ENCODE results near the gene ADPRS. TPM values are rescaled to one million over a fixed set of nuclear protein-coding genes. Genes with fewer than 3 reads are reported as not detected.

Gene ADPRS
- total and polyA plus RNA-seq, 7 donors, result 21.6 to 49.6 (median 30.0) TPM

DNA sequence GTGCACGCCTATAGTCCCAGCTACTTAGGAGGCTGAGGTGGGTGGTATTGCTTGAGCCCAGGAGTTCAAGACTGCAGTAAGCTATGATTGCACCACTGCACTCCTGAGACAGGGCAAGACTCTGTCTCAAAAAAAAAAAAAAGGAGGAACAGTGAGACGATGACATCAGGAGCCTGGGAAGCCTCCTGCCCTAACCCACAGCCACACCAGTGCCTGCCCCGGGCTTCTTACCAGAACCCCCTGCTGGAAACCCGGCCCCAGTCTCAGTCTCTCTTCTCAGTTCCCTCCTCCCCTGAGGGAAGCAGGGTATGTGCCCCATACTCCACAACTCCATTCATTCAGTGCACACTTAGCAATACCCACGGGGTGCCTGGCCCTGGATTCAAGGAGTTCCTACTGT lies 27.2 kb downstream of the ADPRS start:
- no peaks in the 10 kb centered on the region for H3K27me3 ChIP-seq
- WGBS, 2 donors, result 72% methylated on average over 5 of the region's 5 CpGs
- H3K9me3 ChIP-seq, result no peaks in the 10 kb centered on the region
- intact Hi-C loops (cut with DNase I), result no loop called here
- TF ChIP-seq EP300 (IDR thresholded peaks at IDR 0.05) (no peak), POLR2AphosphoS5 (IDR thresholded peaks at IDR 0.05) (no peak), POLR2A (IDR thresholded peaks at IDR 0.05) (no peak)
- TF ChIP-seq, protein P1, sequence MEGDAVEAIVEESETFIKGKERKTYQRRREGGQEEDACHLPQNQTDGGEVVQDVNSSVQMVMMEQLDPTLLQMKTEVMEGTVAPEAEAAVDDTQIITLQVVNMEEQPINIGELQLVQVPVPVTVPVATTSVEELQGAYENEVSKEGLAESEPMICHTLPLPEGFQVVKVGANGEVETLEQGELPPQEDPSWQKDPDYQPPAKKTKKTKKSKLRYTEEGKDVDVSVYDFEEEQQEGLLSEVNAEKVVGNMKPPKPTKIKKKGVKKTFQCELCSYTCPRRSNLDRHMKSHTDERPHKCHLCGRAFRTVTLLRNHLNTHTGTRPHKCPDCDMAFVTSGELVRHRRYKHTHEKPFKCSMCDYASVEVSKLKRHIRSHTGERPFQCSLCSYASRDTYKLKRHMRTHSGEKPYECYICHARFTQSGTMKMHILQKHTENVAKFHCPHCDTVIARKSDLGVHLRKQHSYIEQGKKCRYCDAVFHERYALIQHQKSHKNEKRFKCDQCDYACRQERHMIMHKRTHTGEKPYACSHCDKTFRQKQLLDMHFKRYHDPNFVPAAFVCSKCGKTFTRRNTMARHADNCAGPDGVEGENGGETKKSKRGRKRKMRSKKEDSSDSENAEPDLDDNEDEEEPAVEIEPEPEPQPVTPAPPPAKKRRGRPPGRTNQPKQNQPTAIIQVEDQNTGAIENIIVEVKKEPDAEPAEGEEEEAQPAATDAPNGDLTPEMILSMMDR (IDR thresholded peaks at IDR 0.05), result no peak
- H3K4me3 ChIP-seq, result no peak overlapping the region
- H3K4me1 ChIP-seq, result peaks cover 0 to 39% (median 23%) of the 10 kb centered on the region in 4 donors
- H3K36me3 ChIP-seq, result no peaks in the 10 kb centered on the region
- H3K27ac ChIP-seq, result peak overlapping the region; percentile 69 to 86 (median 76)
- no peak for DNase-seq

DNA sequence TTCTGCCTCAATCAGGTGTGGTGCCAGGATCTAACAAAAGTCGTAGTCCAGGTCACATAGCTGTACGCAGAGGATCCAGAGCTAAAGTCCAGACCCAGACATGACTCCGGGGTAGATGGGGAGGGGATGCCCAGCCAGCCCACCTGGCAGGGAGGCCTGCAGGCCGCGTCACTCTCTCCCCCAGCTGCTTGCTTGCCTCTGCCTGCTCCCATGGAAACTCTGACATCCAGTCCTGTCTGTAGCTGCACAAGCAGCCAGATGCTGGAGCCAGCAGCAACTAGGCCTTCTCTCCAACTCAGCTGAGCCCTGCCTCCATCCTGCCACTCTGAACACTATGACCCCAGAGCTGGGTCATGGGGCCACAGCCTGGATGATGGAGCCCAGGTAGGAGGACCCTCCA lies 28.2 kb downstream of the ADPRS start:
- Histone ChIP-seq H3K27ac (peak overlapping the region in 2 of 4 donors; percentile 72 to 86), H3K9me3 (no peaks in the 10 kb centered on the region), H3K4me1 (peaks cover 0 to 39% (median 23%) of the 10 kb centered on the region in 4 donors), H3K4me3 (no peak overlapping the region), H3K27me3 (no peaks in the 10 kb centered on the region), H3K36me3 (no peaks in the 10 kb centered on the region)
- intact Hi-C loops (cut with DNase I), result no loop called here
- TF ChIP-seq EP300 (IDR thresholded peaks at IDR 0.05), result no peak
- TF ChIP-seq POLR2A (IDR thresholded peaks at IDR 0.05), result no peak
- no peak for TF ChIP-seq POLR2AphosphoS5 (IDR thresholded peaks at IDR 0.05)
- TF ChIP-seq, protein P1 (IDR thresholded peaks at IDR 0.05), result no peak
- WGBS, 2 donors, result 87 to 92% methylated on average over 5 of the region's 5 CpGs
- DNase-seq, result no peak

DNA sequence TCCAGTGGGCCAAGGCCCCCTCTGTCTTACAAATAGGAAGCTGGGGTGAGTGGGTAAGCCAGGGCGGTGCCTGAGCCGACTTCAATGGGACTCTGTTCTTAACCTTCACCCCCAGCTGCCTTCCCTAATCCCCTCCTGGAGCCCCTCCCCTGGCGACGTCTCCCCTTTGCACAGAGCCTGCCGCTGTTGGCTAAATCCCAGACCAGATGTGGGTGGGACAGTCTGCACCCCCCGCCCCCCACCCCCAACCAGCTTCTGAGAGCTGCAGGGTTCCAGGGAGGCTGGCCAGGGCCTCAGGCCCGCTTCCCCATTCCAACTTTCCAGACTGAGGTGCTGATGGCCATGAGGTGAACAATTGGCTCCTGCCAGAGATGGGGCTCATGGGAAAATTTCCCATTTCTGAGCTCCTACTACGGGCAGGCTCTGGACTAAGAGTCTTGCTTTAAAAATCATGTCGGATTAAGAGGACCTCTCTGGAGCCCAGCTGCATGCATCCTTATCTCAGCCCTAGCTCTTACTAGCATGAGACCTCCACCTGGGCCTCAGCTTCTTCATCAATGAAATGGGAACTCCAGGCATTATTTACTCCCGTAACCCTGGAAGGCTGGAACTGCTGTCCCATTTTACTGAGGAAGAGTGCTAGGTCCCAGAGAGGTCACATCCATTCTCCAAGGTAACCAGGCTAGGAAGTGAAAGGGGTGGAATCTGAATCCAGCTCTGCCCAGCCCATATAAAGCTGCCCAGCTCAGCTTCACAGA lies 29.9 kb downstream of the ADPRS start:
- peaks cover 0 to 40% (median 23%) of the 10 kb centered on the region in 4 donors for H3K4me1 ChIP-seq

DNA sequence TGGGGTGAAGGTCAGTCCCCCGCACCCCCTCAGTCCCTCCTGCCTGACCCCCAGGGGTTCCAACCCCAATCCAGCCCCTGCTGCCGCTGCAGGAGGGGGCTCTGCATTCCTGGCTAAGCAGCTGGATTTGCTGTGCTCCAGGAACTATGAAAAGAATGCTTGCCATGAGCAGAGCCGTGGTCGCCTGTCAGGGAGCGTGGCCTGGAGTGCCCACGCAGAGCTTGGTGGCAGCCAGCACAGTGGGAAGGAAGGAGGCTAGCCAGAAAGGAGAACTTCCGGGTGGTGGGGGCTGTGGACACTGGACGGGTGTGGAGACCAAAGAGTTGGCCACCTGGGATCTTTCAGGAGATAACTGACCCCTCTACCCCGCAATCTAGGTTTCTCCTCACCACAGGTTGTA lies 30.8 kb downstream of the ADPRS start:
- 65 to 68% methylated on average over 9 of the region's 9 CpGs for WGBS, 2 donors
- H3K4me1 ChIP-seq, result peaks cover 0 to 48% (median 27%) of the 10 kb centered on the region in 4 donors
- TF ChIP-seq, protein P1 (IDR thresholded peaks at IDR 0.05), result no peak
- no peak for TF ChIP-seq POLR2AphosphoS5 (IDR thresholded peaks at IDR 0.05)
- TF ChIP-seq EP300 (IDR thresholded peaks at IDR 0.05), result no peak
- no peak for TF ChIP-seq POLR2A (IDR thresholded peaks at IDR 0.05)

More for the DNA sequence above, 29.9 kb downstream of the ADPRS start:
- H3K4me3 ChIP-seq, result no peak overlapping the region
- intact Hi-C loops (cut with DNase I), result no loop called here
- peak overlapping the region in 2 of 4 donors; percentile 48 to 72 for H3K27ac ChIP-seq
- no peak for DNase-seq
- no peaks in the 10 kb centered on the region for H3K9me3 ChIP-seq
- 76 to 79% methylated on average over 10 of the region's 10 CpGs for WGBS, 2 donors
- no peaks in the 10 kb centered on the region for H3K36me3 ChIP-seq
- no peak for TF ChIP-seq POLR2AphosphoS5 (IDR thresholded peaks at IDR 0.05)
- TF ChIP-seq POLR2A (IDR thresholded peaks at IDR 0.05), result no peak
- TF ChIP-seq EP300 (IDR thresholded peaks at IDR 0.05), result no peak
- TF ChIP-seq, protein P1 (IDR thresholded peaks at IDR 0.05), result no peak
- no peaks in the 10 kb centered on the region for H3K27me3 ChIP-seq

More for the DNA sequence above, 30.8 kb downstream of the ADPRS start:
- no peak for DNase-seq
- Histone ChIP-seq H3K27me3 (no peaks in the 10 kb centered on the region), H3K36me3 (no peaks in the 10 kb centered on the region), H3K27ac (peak overlapping the region in 2 of 4 donors; percentile 48 to 72), H3K9me3 (no peaks in the 10 kb centered on the region), H3K4me3 (no peak overlapping the region)
- intact Hi-C loops (cut with DNase I), result no loop called here
